22Rv1 (cell line): ENCODE data around the gene GOLGA6L9.
"Not testable (repeated sequence)": the region's sequence is repeated elsewhere in the genome, so short reads cannot be mapped to it uniquely, and the experiment has no call there.

Experiments
- ZFX ChIP-seq: fragments of 450-650 bp; IDR thresholded peaks from 2 replicates; pipeline ENCODE4 v1.6.1; 2017; ENCODE audit warnings: antibody characterized with exemption, borderline replicate concordance
- TF ChIP-seq, protein P1 (sequence below): fragments of 450-650 bp; IDR thresholded peaks from 2 replicates; pipeline ENCODE4 v1.5.1; 2017; ENCODE audit warnings: mild to moderate bottlenecking

- TF ChIP-seq, protein P1, sequence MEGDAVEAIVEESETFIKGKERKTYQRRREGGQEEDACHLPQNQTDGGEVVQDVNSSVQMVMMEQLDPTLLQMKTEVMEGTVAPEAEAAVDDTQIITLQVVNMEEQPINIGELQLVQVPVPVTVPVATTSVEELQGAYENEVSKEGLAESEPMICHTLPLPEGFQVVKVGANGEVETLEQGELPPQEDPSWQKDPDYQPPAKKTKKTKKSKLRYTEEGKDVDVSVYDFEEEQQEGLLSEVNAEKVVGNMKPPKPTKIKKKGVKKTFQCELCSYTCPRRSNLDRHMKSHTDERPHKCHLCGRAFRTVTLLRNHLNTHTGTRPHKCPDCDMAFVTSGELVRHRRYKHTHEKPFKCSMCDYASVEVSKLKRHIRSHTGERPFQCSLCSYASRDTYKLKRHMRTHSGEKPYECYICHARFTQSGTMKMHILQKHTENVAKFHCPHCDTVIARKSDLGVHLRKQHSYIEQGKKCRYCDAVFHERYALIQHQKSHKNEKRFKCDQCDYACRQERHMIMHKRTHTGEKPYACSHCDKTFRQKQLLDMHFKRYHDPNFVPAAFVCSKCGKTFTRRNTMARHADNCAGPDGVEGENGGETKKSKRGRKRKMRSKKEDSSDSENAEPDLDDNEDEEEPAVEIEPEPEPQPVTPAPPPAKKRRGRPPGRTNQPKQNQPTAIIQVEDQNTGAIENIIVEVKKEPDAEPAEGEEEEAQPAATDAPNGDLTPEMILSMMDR: peak; percentile 22; the same call in 1 of the 2 replicates
- not testable (repeated sequence) for TF ChIP-seq ZFX
Measured at GRCh38 chr15:82414525-82415191, 15.0 kb upstream of the GOLGA6L9 start.
